ENCODE measurements around the gene IFT122. TPM values are rescaled to one million over a fixed set of nuclear protein-coding genes. Genes with fewer than 3 reads are reported as not detected.

Gene IFT122
- total and polyA plus RNA-seq, 2 of the 4 experiments (the other 2 are of a cell fraction) = 16.8 to 28.0 TPM

DNA sequence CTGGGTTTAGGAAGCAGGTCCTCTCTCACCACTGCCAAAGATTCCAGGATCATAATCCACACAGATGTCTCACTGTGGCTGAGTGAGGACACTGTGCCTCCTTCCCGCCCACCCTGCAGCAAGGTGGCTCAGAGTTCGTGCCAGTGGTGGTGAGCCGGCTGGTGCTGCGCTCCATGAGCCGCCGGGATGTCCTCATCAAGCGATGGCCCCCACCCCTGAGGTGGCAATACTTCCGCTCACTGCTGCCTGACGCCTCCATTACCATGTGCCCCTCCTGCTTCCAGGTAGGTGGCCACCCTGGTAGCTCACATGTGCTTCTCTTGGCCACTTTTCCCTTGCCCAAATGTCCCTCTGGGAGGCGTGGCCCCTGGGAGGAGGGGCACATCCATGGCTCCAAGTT is 79.4 kb downstream of the IFT122 start:
- H2AK9ac ChIP-seq (replicated peaks; ENCODE audit: low read depth, low read length, poor library complexity) = no peak overlapping the region
- DNase-seq (no peak), ATAC-seq (ENCODE audit: low read depth) (no peak)
- no peak overlapping the region for H3K23ac ChIP-seq (ENCODE audit: low read depth, low read length)
- H4K5ac ChIP-seq (ENCODE audit: low read depth, low read length) = no peak overlapping the region
- H3K4me2 ChIP-seq (ENCODE audit: low read depth, low read length) = no peak overlapping the region
- H2AFZ ChIP-seq (replicated peaks; ENCODE audit: low read length, poor library complexity) = no peak overlapping the region
- H3K9me1 ChIP-seq (ENCODE audit: insufficient read depth, low read length) = peaks cover 3% of the 10 kb centered on the region; the same call in 1 of the 2 replicates
- no peak overlapping the region for H4K8ac ChIP-seq (ENCODE audit: low read depth in 2 of 2, low read length in 2 of 2)
- H2BK5ac ChIP-seq (ENCODE audit: low read depth, low read length, poor library complexity, severe bottlenecking) = no peak overlapping the region
- H3K4me1 ChIP-seq (ENCODE audit: control insufficient read depth, insufficient read depth, low read length) = no peaks in the 10 kb centered on the region
- H2AK5ac ChIP-seq (ENCODE audit: low read depth, low read length) = no peak overlapping the region
- no peak overlapping the region for H2BK20ac ChIP-seq (ENCODE audit: low read depth, low read length)
- no peak overlapping the region for H3K27ac ChIP-seq (ENCODE audit: insufficient read depth, low read length)
- no TSS peak for BruUV-seq (replicated peaks)
- no peak overlapping the region for H2BK15ac ChIP-seq (ENCODE audit: low read depth, low read length)
- H4K20me1 ChIP-seq (ENCODE audit: insufficient read depth, low read length) = no peaks in the 10 kb centered on the region
- no peak overlapping the region for H2BK120ac ChIP-seq (ENCODE audit: low read depth, low read length)
- H3K14ac ChIP-seq (replicated peaks; ENCODE audit: low read depth, low read length) = no peak overlapping the region
- H3K9ac ChIP-seq (ENCODE audit: low read depth, low read length) = no peak overlapping the region
- dilution Hi-C loops (cut with HindIII; ENCODE audit: low sequenced_read_pairs, unreplicated experiment) (no loop called here), in situ Hi-C loops (cut with MboI; ENCODE audit: low sequenced_read_pairs) (no loop called here), intact Hi-C loops (cut with micrococcal nuclease) (no loop called here)
- peaks cover 11% of the 10 kb centered on the region; the same call in 1 of the 2 replicates for H3K36me3 ChIP-seq (ENCODE audit: control insufficient read depth, insufficient read depth, low read length)
- no peak for TF ChIP-seq RFX5 (IDR thresholded peaks at IDR 0.05; ENCODE audit: low read depth, low read length)
- TF ChIP-seq POLR2A (IDR thresholded peaks at IDR 0.05; ENCODE audit: low read depth, low read length) = no peak
- TF ChIP-seq NFE2L2 (IDR thresholded peaks at IDR 0.05; ENCODE audit: low read depth, low read length) = no peak
- TF ChIP-seq FOS (IDR thresholded peaks at IDR 0.05; ENCODE audit: low read depth, low read length) = no peak
- no peak for TF ChIP-seq SMC3 (IDR thresholded peaks at IDR 0.05; ENCODE audit: low read depth, low read length)
- TF ChIP-seq, protein P1, sequence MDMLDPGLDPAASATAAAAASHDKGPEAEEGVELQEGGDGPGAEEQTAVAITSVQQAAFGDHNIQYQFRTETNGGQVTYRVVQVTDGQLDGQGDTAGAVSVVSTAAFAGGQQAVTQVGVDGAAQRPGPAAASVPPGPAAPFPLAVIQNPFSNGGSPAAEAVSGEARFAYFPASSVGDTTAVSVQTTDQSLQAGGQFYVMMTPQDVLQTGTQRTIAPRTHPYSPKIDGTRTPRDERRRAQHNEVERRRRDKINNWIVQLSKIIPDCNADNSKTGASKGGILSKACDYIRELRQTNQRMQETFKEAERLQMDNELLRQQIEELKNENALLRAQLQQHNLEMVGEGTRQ (IDR thresholded peaks at IDR 0.05; ENCODE audit: low read depth, low read length) = no peak
- no peak for TF ChIP-seq CEBPB (IDR thresholded peaks at IDR 0.05; ENCODE audit: low read depth, low read length)
- TF ChIP-seq, protein P2, sequence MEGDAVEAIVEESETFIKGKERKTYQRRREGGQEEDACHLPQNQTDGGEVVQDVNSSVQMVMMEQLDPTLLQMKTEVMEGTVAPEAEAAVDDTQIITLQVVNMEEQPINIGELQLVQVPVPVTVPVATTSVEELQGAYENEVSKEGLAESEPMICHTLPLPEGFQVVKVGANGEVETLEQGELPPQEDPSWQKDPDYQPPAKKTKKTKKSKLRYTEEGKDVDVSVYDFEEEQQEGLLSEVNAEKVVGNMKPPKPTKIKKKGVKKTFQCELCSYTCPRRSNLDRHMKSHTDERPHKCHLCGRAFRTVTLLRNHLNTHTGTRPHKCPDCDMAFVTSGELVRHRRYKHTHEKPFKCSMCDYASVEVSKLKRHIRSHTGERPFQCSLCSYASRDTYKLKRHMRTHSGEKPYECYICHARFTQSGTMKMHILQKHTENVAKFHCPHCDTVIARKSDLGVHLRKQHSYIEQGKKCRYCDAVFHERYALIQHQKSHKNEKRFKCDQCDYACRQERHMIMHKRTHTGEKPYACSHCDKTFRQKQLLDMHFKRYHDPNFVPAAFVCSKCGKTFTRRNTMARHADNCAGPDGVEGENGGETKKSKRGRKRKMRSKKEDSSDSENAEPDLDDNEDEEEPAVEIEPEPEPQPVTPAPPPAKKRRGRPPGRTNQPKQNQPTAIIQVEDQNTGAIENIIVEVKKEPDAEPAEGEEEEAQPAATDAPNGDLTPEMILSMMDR (conservative IDR thresholded peaks at IDR 0.05; ENCODE audit: low read depth, low read length) = no peak
- no peak for TF ChIP-seq RCOR1 (IDR thresholded peaks at IDR 0.05; ENCODE audit: insufficient replicate concordance, low read length)
- TF ChIP-seq MAZ (IDR thresholded peaks at IDR 0.05; ENCODE audit: borderline replicate concordance, low read depth, low read length) = no peak
- H3K18ac ChIP-seq (ENCODE audit: low read depth, low read length) = no peak overlapping the region
- POLR2A ChIA-PET (ENCODE audit: unreplicated experiment) = no interaction called here
- no peak overlapping the region for H3K4ac ChIP-seq (ENCODE audit: low read depth, low read length)
- H3K56ac ChIP-seq (ENCODE audit: extremely low read depth, insufficient read depth, low read length) = no peak overlapping the region
- no peaks in the 10 kb centered on the region for H3K79me1 ChIP-seq (ENCODE audit: low read depth in 1 of 2, low read length in 2 of 2)
- no peak overlapping the region for H4K91ac ChIP-seq (ENCODE audit: insufficient read depth, low read depth, low read length)
- H3K9me3 ChIP-seq (ENCODE audit: control insufficient read depth, insufficient read depth, low read length) = no peaks in the 10 kb centered on the region
- H3K27me3 ChIP-seq (ENCODE audit: control insufficient read depth, insufficient read depth, low read length) = no peaks in the 10 kb centered on the region
- no peak overlapping the region for H3K4me3 ChIP-seq (ENCODE audit: insufficient read depth, low read depth, low read length)
- 92% methylated on average over 9 of the region's 10 CpGs; no CpG with 5 or more reads in 1 of the 2 experiments for WGBS, 2 experiments (ENCODE audit: extremely low coverage in 2 of 2, insufficient read length in 1 of 2)
- CTCF ChIA-PET = no interaction called here

Data from IMR-90 (cell line).